Neural crest cell (in vitro differentiated cells): ENCODE data around the gene EPN2. TPM values are rescaled to one million over a fixed set of nuclear protein-coding genes. Genes with fewer than 3 reads are reported as not detected.
"Not testable (repeated sequence)": the region's sequence is repeated elsewhere in the genome, so short reads cannot be mapped to it uniquely, and the experiment has no call there.

ENCODE experiments used
- DNase-seq: peaks from one replicate; pipeline ENCODE4 v3.0.0; 2021; ENCODE audit warnings: low read depth, mixed read lengths, low spot score
- H3K27ac Mint-ChIP-seq: one replicate; pipeline ENCODE4 v1.8.0; 2021; ENCODE audit warnings: mild to moderate bottlenecking, mixed read lengths; ENCODE audit not compliant: unreplicated experiment
- H3K27me3 Mint-ChIP-seq: 2 replicates; pipeline ENCODE4 v1.8.0; 2021; ENCODE audit warnings: low read depth, mild to moderate bottlenecking, mixed read lengths
- H3K36me3 Mint-ChIP-seq: 2 replicates; pipeline ENCODE4 v1.8.0; 2021; ENCODE audit warnings: low read depth, mild to moderate bottlenecking, mixed read lengths
- H3K4me1 Mint-ChIP-seq: 2 replicates; pipeline ENCODE4 v1.8.0; 2021; ENCODE audit warnings: mixed read lengths
- H3K4me3 Mint-ChIP-seq: one replicate; pipeline ENCODE4 v1.8.0; 2021; ENCODE audit warnings: mild to moderate bottlenecking, mixed read lengths
- H3K9me3 Mint-ChIP-seq: 2 replicates; pipeline ENCODE4 v1.8.0; 2021; ENCODE audit warnings: mixed read lengths
- CTCF ChIP-seq: fragments of 200-600 bp; sonication (generic); conservative IDR thresholded peaks from 2 replicates; pipeline ENCODE4 v1.5.0; 2021; ENCODE audit warnings: antibody characterized with exemption, mild to moderate bottlenecking
- total RNA-seq: library from RNA; stranded (reverse); gene quantifications from 2 replicates; pipeline ENCODE4 v1.2.1, GENCODE V29; 2021

EPN2 gene
- total RNA-seq, 1 donor from 2014 or later: 45.5 TPM

- H3K4me3 Mint-ChIP-seq, H3K27me3 Mint-ChIP-seq, DNase-seq, H3K4me1 Mint-ChIP-seq, H3K9me3 Mint-ChIP-seq, H3K36me3 Mint-ChIP-seq, H3K27ac Mint-ChIP-seq: not testable (repeated sequence)
Observed at GRCh38 chr17:19220195-19220594, 17.0 kb upstream of the EPN2 start.

- not testable (repeated sequence) for H3K36me3 Mint-ChIP-seq, H3K4me1 Mint-ChIP-seq, H3K27me3 Mint-ChIP-seq, H3K4me3 Mint-ChIP-seq, H3K9me3 Mint-ChIP-seq, DNase-seq, H3K27ac Mint-ChIP-seq
Observed at GRCh38 chr17:19226610-19227588, 10.3 kb upstream of the EPN2 start.

DNA sequence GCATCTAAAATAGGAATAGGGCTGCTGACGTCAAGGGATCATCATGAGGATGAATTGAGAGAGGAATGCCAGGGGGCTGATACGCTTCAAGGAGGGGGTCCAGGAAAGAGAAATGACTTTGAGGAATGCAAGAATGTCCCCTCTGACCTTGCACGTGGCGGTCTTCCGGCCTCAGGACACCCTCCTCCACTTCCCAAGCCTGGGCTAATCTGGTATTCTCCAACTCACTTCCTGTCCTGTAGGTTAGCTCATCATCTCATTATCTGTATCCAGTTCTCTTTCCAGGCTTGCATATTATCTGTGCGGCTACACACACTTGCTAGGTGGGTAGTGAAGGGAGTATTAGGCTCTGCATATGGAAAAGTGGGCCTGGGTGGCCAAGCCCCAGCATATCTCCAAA is 2.5 kb upstream of the EPN2 start:
- not testable (repeated sequence) for H3K27ac Mint-ChIP-seq, H3K9me3 Mint-ChIP-seq, H3K4me3 Mint-ChIP-seq, H3K27me3 Mint-ChIP-seq, H3K4me1 Mint-ChIP-seq, H3K36me3 Mint-ChIP-seq, DNase-seq

DNA sequence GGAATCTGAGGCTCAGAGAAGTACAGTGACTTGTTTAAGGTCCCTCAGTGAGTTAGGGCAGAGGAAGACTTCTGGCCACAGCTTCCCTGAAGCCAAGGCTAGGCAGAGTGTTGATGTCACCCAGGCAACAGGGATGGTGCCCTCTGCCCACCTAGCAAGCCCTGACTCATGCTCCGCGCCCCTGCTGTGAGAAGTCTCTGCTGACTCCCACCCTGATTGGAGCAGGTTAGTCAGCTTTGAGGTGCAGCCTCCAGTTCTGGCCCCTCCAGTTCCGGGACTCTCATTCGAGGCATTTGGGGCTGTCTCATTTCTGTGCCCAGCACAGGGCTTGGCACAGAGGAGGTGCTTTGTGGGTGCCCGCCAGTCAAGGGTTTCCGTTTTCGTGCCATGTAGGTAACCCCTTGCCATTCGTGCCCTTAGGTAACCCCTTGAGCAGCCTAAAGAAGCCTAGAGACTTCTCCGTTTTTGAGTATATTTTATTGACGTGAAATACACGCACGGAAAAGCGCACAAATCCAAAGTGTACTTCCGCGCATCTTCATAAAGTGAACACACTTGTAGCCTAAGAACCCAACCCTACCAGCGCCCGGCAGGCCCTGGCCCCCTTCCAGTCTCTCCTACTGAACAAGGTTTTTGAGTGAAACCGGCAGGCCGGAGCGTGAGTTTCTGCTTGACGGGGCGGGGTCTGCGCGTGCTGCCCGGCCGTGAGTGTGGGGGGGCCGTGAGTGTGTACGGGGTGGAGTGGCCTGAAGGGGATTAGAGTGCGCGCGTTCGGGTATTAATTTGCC is 621 bp upstream of the EPN2 start:
- peaks cover 20% of the 10 kb centered on the region for H3K4me1 Mint-ChIP-seq
- H3K36me3 Mint-ChIP-seq, H3K27me3 Mint-ChIP-seq, H3K27ac Mint-ChIP-seq, DNase-seq, H3K4me3 Mint-ChIP-seq, H3K9me3 Mint-ChIP-seq: not testable (repeated sequence)

DNA sequence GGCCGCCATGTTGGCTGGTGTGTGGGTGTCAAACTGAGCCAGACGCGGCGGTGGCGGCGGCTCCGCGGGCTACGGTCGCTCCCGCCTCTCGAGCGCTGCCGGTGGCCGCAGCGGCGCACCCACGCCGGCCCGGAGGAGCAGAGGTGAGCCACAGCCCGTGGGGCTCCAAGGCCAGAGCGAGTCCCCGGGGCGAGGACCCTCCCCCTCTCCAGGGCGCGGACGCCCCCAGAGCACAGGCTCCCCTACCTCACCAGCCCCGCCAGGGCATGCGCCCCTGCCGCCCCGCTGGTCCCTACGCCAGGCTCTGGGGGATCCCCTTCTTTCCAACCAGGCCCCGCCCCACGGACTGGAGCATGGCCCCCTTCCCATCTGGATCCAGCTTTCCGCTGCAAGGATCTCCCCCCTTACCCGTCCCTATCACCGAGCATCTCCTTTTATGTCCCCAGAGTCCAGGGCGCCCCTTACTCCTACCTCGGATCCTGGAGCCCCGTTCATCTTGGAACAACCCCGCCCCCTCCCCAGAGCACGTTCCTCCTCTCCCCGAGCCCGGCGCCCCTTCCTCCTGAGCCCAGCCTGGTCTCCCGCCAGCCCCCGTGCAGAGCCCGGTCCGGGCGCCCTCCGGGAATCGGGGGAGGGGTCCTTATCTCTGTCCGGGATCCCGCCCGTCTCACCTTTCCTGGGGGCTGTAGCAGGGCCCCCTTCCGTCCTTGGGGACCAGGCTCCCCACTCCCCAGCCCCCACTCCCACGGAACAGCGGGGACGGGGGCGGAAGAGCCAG is 412 bp downstream of the EPN2 start:
- Mint-ChIP-seq H3K36me3 (peaks cover 8% of the 10 kb centered on the region), H3K27me3 (no peaks in the 10 kb centered on the region), H3K4me3 (peak overlapping the region; percentile 96), H3K9me3 (no peaks in the 10 kb centered on the region), H3K4me1 (peaks cover 23% of the 10 kb centered on the region), H3K27ac (no peak overlapping the region)
- peak; percentile 37 for TF ChIP-seq CTCF
- DNase-seq: no peak

DNA sequence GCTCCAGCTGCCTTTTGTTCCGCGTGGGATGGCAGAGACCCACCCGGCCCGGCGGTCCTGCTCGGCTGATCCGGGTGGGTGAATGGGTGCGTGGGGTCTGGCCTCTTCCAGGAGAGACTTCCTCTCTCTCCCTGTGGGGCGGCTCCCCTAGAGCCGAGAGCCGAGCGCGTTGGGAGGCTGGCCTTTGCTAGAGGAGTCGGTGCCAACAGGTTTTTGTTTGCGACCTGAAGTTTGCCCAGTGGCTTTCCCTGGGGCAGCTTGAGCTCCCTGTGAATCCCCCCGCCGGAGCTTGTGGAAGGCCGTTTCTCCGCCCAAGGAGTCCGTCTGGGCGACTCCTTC is 970 bp downstream of the EPN2 start:
- H3K4me1 Mint-ChIP-seq: peaks cover 27% of the 10 kb centered on the region
- H3K4me3 Mint-ChIP-seq: peak overlapping the region; percentile 96
- no peak for DNase-seq
- no peaks in the 10 kb centered on the region for H3K9me3 Mint-ChIP-seq
- peaks cover 8% of the 10 kb centered on the region for H3K36me3 Mint-ChIP-seq
- H3K27ac Mint-ChIP-seq: peak overlapping the region; percentile 78
- TF ChIP-seq CTCF: no peak
- no peaks in the 10 kb centered on the region for H3K27me3 Mint-ChIP-seq

DNA sequence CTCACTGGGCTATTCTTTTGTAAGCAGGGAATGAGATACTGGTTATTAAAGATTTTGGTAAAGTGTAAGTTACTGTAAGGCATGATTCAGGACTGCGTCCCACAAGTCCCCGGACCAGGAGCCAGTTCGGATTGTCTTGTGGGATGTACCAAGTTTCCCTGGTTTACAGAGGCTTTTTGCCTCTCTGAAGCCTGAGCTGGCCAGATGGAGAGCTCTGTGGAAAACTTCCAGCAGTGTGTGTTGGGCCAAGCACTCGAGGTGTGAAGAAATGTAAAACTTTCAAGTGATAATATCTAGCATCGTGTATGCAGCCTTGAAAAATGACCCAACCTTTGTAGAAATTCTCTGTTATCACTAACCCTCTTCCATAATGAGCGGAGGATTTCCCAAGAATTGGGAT is 2.4 kb downstream of the EPN2 start:
- Mint-ChIP-seq H3K27ac (no peak overlapping the region), H3K27me3 (no peaks in the 10 kb centered on the region), H3K4me3 (peak overlapping the region; percentile 85), H3K36me3 (peaks cover 8% of the 10 kb centered on the region), H3K9me3 (no peaks in the 10 kb centered on the region), H3K4me1 (peaks cover 32% of the 10 kb centered on the region)
- no peak for TF ChIP-seq CTCF
- no peak for DNase-seq
